Activated T-helper 2 cell treated with anti-CD3 and anti-CD28 coated beads, Interferon-gamma antibody, Interleukin-2, Interleukin-4, amounts not matched to agents 10 μg/mL and 5 μg/mL and 100 μg/mL, durations not matched to agents 14 hours and 24 hours and 36 hours (primary cell): ENCODE data around the gene RASA3. TPM values are rescaled to one million over a fixed set of nuclear protein-coding genes. Genes with fewer than 3 reads are reported as not detected.

Experiments
- DNase-seq: peaks from one replicate; pipeline ENCODE4 v3.0.0; 2021; ENCODE audit warnings: low spot score
- H3K27ac Mint-ChIP-seq: one replicate; pipeline ENCODE4 v1.8.0; 2021; ENCODE audit warnings: mixed read lengths
- H3K27me3 Mint-ChIP-seq: one replicate; pipeline ENCODE4 v1.8.0; 2021; ENCODE audit warnings: low read depth, mixed read lengths
- H3K36me3 Mint-ChIP-seq: one replicate; pipeline ENCODE4 v1.8.0; 2021; ENCODE audit warnings: low read depth, mixed read lengths
- H3K4me1 Mint-ChIP-seq: one replicate; pipeline ENCODE4 v1.8.0; 2021; ENCODE audit warnings: low read depth, mixed read lengths
- H3K4me3 Mint-ChIP-seq: one replicate; pipeline ENCODE4 v1.8.0; 2021; ENCODE audit warnings: low read depth, mild to moderate bottlenecking, moderate library complexity, mixed read lengths
- H3K9me3 Mint-ChIP-seq: one replicate; pipeline ENCODE4 v1.8.0; 2021; ENCODE audit warnings: mixed read lengths
- intact Hi-C: fragments of 100-400 bp; cut with micrococcal nuclease; formaldehyde crosslinking; loops from one replicate; pipeline ENCODE4 v1.15.1; 2023
- total RNA-seq: library from RNA; stranded (reverse); gene quantifications from 2 replicates; pipeline ENCODE4 v1.2.3, GENCODE V29; 2022

The RASA3 gene
- total RNA-seq, 1 donor from 2014 or later = 13.9 TPM

GRCh38 chr13:114002009-114002544, 130.3 kb downstream of the RASA3 start:
- Mint-ChIP-seq H3K27me3 (no peaks in the 10 kb centered on the region), H3K36me3 (no peaks in the 10 kb centered on the region), H3K4me3 (no peak overlapping the region), H3K27ac (no peak overlapping the region), H3K9me3 (no peaks in the 10 kb centered on the region), H3K4me1 (no peaks in the 10 kb centered on the region)
- intact Hi-C loops = no loop called here
- DNase-seq = no peak

GRCh38 chr13:114001331-114002008, 131.0 kb downstream of the RASA3 start:
- H3K4me1 Mint-ChIP-seq = no peaks in the 10 kb centered on the region

GRCh38 chr13:114000151-114001040, 132.0 kb downstream of the RASA3 start:
- no peaks in the 10 kb centered on the region for H3K27me3 Mint-ChIP-seq
- H3K4me3 Mint-ChIP-seq = no peak overlapping the region
- H3K4me1 Mint-ChIP-seq = no peaks in the 10 kb centered on the region
- no peaks in the 10 kb centered on the region for H3K36me3 Mint-ChIP-seq
- H3K27ac Mint-ChIP-seq = no peak overlapping the region
- no peaks in the 10 kb centered on the region for H3K9me3 Mint-ChIP-seq
- intact Hi-C loops = no loop called here
- DNase-seq = no peak

More at GRCh38 chr13:114001331-114002008, 131.0 kb downstream of the RASA3 start:
- no peaks in the 10 kb centered on the region for H3K9me3 Mint-ChIP-seq
- H3K36me3 Mint-ChIP-seq = no peaks in the 10 kb centered on the region
- no peak overlapping the region for H3K27ac Mint-ChIP-seq
- no peak overlapping the region for H3K4me3 Mint-ChIP-seq
- H3K27me3 Mint-ChIP-seq = no peaks in the 10 kb centered on the region
- intact Hi-C loops = no loop called here
- no peak for DNase-seq

GRCh38 chr13:113999618-113999910, 132.9 kb downstream of the RASA3 start:
- Mint-ChIP-seq H3K4me3 (no peak overlapping the region), H3K36me3 (no peaks in the 10 kb centered on the region), H3K9me3 (no peaks in the 10 kb centered on the region), H3K27me3 (no peaks in the 10 kb centered on the region), H3K4me1 (no peaks in the 10 kb centered on the region), H3K27ac (no peak overlapping the region)
- intact Hi-C loops = no loop called here
- no peak for DNase-seq

GRCh38 chr13:113998781-113999617, 133.4 kb downstream of the RASA3 start:
- Mint-ChIP-seq H3K9me3 (no peaks in the 10 kb centered on the region), H3K27me3 (no peaks in the 10 kb centered on the region), H3K36me3 (peaks cover 3% of the 10 kb centered on the region), H3K4me1 (no peaks in the 10 kb centered on the region), H3K27ac (no peak overlapping the region), H3K4me3 (no peak overlapping the region)
- no peak for DNase-seq
- intact Hi-C loops = no loop called here

- intact Hi-C loops = no loop called here
- H3K27ac Mint-ChIP-seq = no peak overlapping the region
- no peak overlapping the region for H3K4me3 Mint-ChIP-seq
- no peaks in the 10 kb centered on the region for H3K9me3 Mint-ChIP-seq
- no peak for DNase-seq
- H3K36me3 Mint-ChIP-seq = peaks cover 3% of the 10 kb centered on the region
- H3K4me1 Mint-ChIP-seq = no peaks in the 10 kb centered on the region
- H3K27me3 Mint-ChIP-seq = no peaks in the 10 kb centered on the region
Observed at GRCh38 chr13:113997845-113998751, 134.3 kb downstream of the RASA3 start.

- Mint-ChIP-seq H3K36me3 (peaks cover 7% of the 10 kb centered on the region), H3K4me1 (no peaks in the 10 kb centered on the region), H3K27ac (no peak overlapping the region), H3K9me3 (no peaks in the 10 kb centered on the region), H3K4me3 (no peak overlapping the region), H3K27me3 (no peaks in the 10 kb centered on the region)
- intact Hi-C loops = no loop called here
- DNase-seq = no peak
Observed at GRCh38 chr13:113996912-113997745, 135.3 kb downstream of the RASA3 start.

- H3K36me3 Mint-ChIP-seq = peaks cover 13% of the 10 kb centered on the region
- no peaks in the 10 kb centered on the region for H3K27me3 Mint-ChIP-seq
- no peaks in the 10 kb centered on the region for H3K4me1 Mint-ChIP-seq
- DNase-seq = no peak
- no peak overlapping the region for H3K4me3 Mint-ChIP-seq
- no peak overlapping the region for H3K27ac Mint-ChIP-seq
- H3K9me3 Mint-ChIP-seq = no peaks in the 10 kb centered on the region
- intact Hi-C loops = no loop called here
Observed at GRCh38 chr13:113996081-113996911, 136.1 kb downstream of the RASA3 start.

GRCh38 chr13:113995051-113995601, 137.3 kb downstream of the RASA3 start:
- Mint-ChIP-seq H3K4me3 (no peak overlapping the region), H3K27me3 (no peaks in the 10 kb centered on the region), H3K27ac (no peak overlapping the region), H3K36me3 (peaks cover 23% of the 10 kb centered on the region), H3K4me1 (no peaks in the 10 kb centered on the region), H3K9me3 (no peaks in the 10 kb centered on the region)
- no peak for DNase-seq
- intact Hi-C loops = no loop called here

GRCh38 chr13:113992276-113993005, 140.0 kb downstream of the RASA3 start:
- Mint-ChIP-seq H3K27me3 (no peaks in the 10 kb centered on the region), H3K27ac (no peak overlapping the region), H3K4me1 (no peaks in the 10 kb centered on the region), H3K36me3 (peaks cover 39% of the 10 kb centered on the region), H3K9me3 (no peaks in the 10 kb centered on the region), H3K4me3 (no peak overlapping the region)
- intact Hi-C loops = no loop called here
- DNase-seq = no peak
